Measurements from ENCODE around the gene CHRNG.

Gene CHRNG

GRCh38 chr2:232539298-232540231 is at the start of gene CHRNG:
Gene CHRNG (plus strand): TSS chr2:232539692. CDS start chr2:232539748, 56 bp downstream.
- no peak for DNase-seq (ENCODE audit: low spot score)

GRCh38 chr2:232490221-232491138 is 49.0 kb upstream of the CHRNG start:
- DNase-seq (ENCODE audit: low spot score), result no peak

- DNase-seq (ENCODE audit: low spot score), result no peak
Observed at GRCh38 chr2:232491139-232491780, 48.2 kb upstream of the CHRNG start.

GRCh38 chr2:232492236-232492848 is 47.1 kb upstream of the CHRNG start:
- no peak for DNase-seq (ENCODE audit: low spot score)

GRCh38 chr2:232492963-232493700 is 46.4 kb upstream of the CHRNG start:
- no peak for DNase-seq (ENCODE audit: low spot score)

GRCh38 chr2:232493701-232494474 is 45.6 kb upstream of the CHRNG start:
- no peak for DNase-seq (ENCODE audit: low spot score)

GRCh38 chr2:232494542-232494941 is 45.0 kb upstream of the CHRNG start:
- DNase-seq (ENCODE audit: low spot score), result no peak

- DNase-seq (ENCODE audit: low spot score), result no peak
Observed at GRCh38 chr2:232495292-232495691, 44.2 kb upstream of the CHRNG start.

- no peak for DNase-seq (ENCODE audit: low spot score)
Observed at GRCh38 chr2:232496501-232497270, 42.8 kb upstream of the CHRNG start.

- no peak for DNase-seq (ENCODE audit: low spot score)
Observed at GRCh38 chr2:232497348-232497747, 42.1 kb upstream of the CHRNG start.

- no peak for DNase-seq (ENCODE audit: low spot score)
Observed at GRCh38 chr2:232498452-232498851, 41.0 kb upstream of the CHRNG start.

- no peak for DNase-seq (ENCODE audit: low spot score)
Observed at GRCh38 chr2:232501331-232501771, 38.1 kb upstream of the CHRNG start.

GRCh38 chr2:232501794-232502390 is 37.6 kb upstream of the CHRNG start:
- no peak for DNase-seq (ENCODE audit: low spot score)

GRCh38 chr2:232502511-232502910 is 37.0 kb upstream of the CHRNG start:
- no peak for DNase-seq (ENCODE audit: low spot score)

GRCh38 chr2:232502911-232503808 is 36.3 kb upstream of the CHRNG start:
- no peak for DNase-seq (ENCODE audit: low spot score)

GRCh38 chr2:232503809-232504323 is 35.6 kb upstream of the CHRNG start:
- no peak for DNase-seq (ENCODE audit: low spot score)

- no peak for DNase-seq (ENCODE audit: low spot score)
Observed at GRCh38 chr2:232504438-232504837, 35.1 kb upstream of the CHRNG start.

GRCh38 chr2:232505856-232506255 is 33.6 kb upstream of the CHRNG start:
- DNase-seq (ENCODE audit: low spot score), result no peak
